ENCODE data around the gene PCDHGC5.
A peak's percentile ranks its signal among the peaks of the same experiment; 100 is the strongest.

Gene PCDHGC5

GRCh38 chr5:141513627-141514329 lies 24.9 kb downstream of the PCDHGC5 start:
- peak; percentile 78 for DNase-seq

- no peak for DNase-seq
These were observed 25.7 kb downstream of the PCDHGC5 start for GRCh38 chr5:141514330-141515133.

GRCh38 chr5:141515141-141515540 lies 26.3 kb downstream of the PCDHGC5 start:
- no peak for DNase-seq

GRCh38 chr5:141515946-141516671 lies 27.2 kb downstream of the PCDHGC5 start:
- DNase-seq = no peak

GRCh38 chr5:141516672-141517025 lies 27.8 kb downstream of the PCDHGC5 start:
- no peak for DNase-seq

GRCh38 chr5:141517312-141517711 lies 28.4 kb downstream of the PCDHGC5 start:
- no peak for DNase-seq

GRCh38 chr5:141517880-141518617 lies 29.2 kb downstream of the PCDHGC5 start:
- DNase-seq = no peak

GRCh38 chr5:141518618-141519015 lies 29.7 kb downstream of the PCDHGC5 start:
- no peak for DNase-seq

GRCh38 chr5:141519605-141520565 lies 31.0 kb downstream of the PCDHGC5 start:
- DNase-seq = no peak

GRCh38 chr5:141521244-141521781 lies 32.4 kb downstream of the PCDHGC5 start:
- DNase-seq = no peak

- no peak for DNase-seq
These were observed 33.4 kb downstream of the PCDHGC5 start for GRCh38 chr5:141522301-141522700.

- no peak for DNase-seq
These were observed 35.1 kb downstream of the PCDHGC5 start for GRCh38 chr5:141523991-141524390.

GRCh38 chr5:141524604-141525597 lies 36.0 kb downstream of the PCDHGC5 start:
- DNase-seq = peak; percentile 52

- no peak for DNase-seq
These were observed 36.8 kb downstream of the PCDHGC5 start for GRCh38 chr5:141525653-141526052.

GRCh38 chr5:141527426-141527825 lies 38.5 kb downstream of the PCDHGC5 start:
- no peak for DNase-seq

- DNase-seq = no peak
These were observed 39.6 kb downstream of the PCDHGC5 start for GRCh38 chr5:141528291-141528984.

GRCh38 chr5:141529002-141529401 lies 40.1 kb downstream of the PCDHGC5 start:
- DNase-seq = no peak

- no peak for DNase-seq
These were observed 41.0 kb downstream of the PCDHGC5 start for GRCh38 chr5:141529873-141530272.

GRCh38 chr5:141532726-141533125 lies 43.8 kb downstream of the PCDHGC5 start:
- no peak for DNase-seq

- DNase-seq = no peak
These were observed 45.0 kb downstream of the PCDHGC5 start for GRCh38 chr5:141533897-141534296.

Measured in stimulated activated CD4-positive, alpha-beta T cell treated with anti-CD3 and anti-CD28 coated beads, Interleukin-4, amount 100 ng/mL, for 24 hours (primary cell).